GM19238 (cell line): ENCODE data around the gene DHX35.

Experiments used
- DNase-seq: peaks from one replicate; pipeline ENCODE4 v3.0.0; 2011; ENCODE audit warnings: low spot score; ENCODE audit not compliant: insufficient read length

Gene DHX35

GRCh38 chr20:39057143-39057542 is 95.0 kb downstream of the DHX35 start:
- DNase-seq = no peak

DNA sequence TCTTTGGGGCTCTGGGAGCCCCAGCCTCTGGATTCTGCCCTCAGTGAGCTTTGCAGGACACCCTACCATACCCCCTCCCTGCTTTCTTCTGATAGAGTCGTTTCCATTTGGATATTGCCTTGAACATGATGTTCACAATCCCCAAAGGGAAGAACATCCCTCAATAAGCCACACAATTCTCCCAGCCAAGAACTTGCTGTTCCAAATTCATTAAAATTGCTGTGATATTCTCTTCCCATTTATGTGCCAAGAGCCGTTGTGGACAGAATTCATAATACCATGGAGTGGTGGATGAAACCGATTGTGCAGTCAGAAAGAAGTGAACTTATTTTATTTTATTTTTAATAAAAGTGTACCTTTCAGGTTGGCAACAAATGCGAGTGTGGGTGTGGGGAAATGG is 95.8 kb downstream of the DHX35 start:
- DNase-seq = no peak

DNA sequence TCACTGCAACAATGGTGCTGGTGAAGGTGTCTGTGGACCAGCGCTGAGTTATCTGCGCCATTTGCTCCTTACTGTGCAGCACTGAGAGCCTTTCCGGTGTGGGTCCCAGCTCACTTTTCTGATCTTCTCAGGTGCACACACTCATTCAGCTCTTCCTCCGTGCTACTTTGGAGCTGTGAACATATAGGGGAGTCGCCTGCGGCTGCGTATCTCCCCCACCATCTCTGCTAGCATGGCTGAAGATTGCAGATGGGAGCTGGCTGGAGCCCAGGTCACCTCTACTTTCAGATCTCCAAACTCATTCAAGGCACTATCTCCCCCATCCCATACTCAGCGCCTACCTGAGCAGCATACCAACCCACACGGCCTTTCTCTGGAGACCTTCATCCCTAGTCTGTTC is 96.9 kb downstream of the DHX35 start:
- DNase-seq = no peak

- no peak for DNase-seq
These were observed 104.5 kb downstream of the DHX35 start for GRCh38 chr20:39066471-39067242.

DNA sequence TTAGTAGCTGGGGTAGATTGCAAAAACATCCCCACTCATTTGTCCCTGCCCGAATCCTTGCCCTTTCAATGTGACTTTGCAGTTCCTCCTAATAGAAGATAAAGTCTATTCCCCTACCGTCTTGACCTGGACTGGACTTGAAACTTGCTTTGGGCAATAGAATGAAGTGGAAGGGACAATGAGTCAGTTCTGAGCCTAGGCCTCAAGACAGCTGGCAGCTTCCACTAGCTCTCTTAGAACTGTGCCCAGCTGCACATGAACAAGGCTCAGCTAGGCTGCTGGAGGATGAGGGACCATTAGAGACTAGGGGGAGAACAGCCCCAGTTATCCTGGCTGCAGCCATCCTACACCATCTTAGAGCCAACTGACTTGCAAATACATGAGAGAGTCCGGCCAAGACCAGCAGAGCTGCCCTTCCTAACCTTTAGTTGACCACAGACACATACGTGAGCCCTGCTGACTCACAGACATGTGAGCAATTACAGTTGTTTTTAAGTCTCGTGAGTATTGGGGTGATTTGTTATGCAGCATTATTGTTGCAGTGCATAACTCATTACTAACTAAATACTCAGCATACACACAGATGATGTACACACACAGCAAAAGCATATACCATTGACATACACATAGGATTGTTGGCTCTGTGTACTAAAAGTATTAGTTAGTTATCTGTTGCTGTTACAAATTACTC is 105.5 kb downstream of the DHX35 start:
- no peak for DNase-seq

DNA sequence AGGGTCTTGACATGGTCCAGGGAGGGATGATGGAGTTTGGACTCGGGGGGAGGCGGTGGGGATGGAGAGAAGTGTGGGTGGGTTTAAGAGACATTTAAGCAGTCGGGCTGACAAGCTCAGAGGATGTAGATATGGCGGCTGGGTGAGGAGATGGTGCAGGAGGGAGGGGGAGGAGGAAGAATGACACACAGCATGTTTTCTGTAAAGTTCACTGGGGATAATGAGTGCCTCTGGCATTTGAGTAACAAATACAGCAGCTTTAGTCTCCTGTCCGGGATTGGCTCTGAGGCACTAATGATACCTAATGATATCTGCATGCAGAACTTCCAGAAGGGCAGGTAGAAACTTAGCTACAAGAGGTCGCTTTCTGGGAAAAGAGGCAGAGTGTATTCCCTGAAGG is 107.8 kb downstream of the DHX35 start:
- no peak for DNase-seq

DNA sequence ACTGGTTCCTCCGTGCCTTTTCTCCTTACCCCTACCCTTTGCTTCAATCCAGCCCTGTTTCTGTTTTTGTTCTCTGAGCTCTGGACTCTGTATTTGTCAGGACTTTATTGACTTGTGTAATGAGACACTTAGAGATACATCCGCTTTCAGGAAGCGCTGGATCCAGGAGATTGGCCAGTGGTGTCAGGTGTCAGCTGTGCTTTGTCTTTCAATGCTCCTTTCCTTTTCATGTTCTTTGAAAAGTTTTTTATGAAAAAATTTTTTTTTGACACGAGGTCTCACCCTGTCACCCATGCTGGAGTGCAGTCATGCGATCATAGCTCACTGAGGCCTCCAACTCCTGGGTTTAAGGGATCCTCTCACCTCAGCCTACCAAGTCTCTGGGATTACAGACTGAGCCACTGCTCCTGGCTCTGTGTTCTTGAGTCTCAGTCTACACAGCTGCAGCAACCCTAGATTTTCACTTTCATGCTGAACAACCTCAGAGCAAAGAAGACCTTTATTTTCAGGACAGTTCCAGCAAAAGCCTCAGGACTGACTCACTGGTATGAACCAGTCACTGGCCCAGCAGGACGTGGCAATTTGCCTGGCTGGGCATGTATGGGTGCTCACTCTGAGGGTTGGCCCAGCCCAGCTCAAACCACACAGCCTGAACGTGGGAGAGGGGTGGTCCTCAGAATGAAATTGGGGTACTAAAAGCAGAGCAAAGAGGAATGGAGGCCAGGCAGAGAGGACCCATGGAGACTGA is 108.5 kb downstream of the DHX35 start:
- no peak for DNase-seq

GRCh38 chr20:39072132-39072531 is 110.0 kb downstream of the DHX35 start:
- DNase-seq = no peak

DNA sequence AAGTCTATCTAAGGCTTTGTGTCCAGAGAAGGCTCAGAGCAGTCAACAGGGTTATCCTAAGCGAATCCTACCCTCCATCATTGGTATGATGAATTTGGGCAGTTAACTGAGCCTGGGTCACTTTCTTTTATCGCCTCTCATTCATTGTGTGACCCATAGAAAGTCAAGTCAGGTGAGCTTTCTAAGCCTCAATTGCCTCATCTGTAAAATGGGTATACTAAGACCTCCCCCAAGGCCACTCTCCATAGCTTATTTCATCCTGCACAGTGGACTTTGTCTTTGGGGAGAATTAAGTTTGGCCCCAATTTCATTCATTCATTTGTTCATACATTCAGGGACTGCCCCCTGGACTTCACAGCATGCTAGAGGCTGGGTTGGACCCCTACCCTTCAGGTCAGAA is 110.5 kb downstream of the DHX35 start:
- no peak for DNase-seq

DNA sequence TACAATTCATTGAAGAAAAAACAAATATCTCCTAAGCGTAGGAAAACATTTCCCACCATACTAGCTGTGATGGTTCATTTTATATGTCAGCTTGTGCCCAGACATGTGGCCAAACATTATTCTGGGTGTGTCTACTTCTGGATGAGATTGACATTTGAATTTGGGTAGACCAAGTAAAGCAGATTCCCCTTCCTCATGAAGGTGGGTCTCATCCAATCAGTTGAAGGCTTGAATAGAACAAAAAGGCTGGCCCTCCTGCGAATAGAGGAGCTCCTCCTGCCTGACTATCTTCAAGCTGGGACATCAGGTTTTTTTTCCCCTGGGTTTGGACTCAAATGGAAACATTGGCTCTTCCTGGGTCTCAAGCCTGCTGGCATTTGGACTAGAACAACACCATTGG is 113.6 kb downstream of the DHX35 start:
- DNase-seq = no peak

DNA sequence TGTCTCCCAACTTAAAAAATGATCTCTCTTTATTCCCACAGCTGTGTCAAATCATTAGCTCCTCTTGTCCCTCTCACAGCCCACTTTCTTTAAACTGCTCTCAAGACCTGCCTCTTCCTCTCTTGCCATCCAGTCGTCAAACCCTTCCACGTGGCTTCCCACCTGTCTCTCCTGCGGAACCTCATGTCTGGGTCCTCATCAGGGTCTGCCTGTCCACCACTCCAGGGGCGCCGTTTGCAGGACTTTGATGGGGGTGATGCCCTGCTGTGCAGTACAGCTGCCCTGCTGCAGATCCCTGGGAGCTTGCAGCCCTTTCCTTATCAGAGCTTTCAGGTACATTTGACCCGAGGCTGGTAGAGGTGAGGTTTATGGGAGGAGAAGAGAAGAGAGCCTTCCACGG is 114.8 kb downstream of the DHX35 start:
- DNase-seq = no peak

DNA sequence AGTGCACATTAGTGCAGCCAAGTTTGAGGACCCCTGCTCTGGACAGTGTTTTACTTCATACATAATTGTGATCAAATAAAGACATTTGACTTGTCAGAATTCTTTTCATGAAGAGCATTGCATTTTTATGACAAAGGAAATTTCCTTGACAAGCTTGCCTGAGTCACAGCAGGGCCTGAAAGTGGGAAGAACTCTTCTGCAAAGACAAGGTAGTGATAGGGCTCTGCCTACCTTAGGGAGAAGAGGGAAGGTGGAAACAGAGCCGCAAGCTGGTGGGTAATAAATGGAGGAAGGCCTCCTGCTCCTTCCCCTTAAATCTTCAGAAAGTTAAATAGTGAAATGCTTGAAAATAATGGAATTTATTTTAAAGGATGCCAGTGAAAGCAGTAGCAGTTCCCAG is 118.2 kb downstream of the DHX35 start:
- no peak for DNase-seq

- DNase-seq = peak; percentile 68
These were observed 119.1 kb downstream of the DHX35 start for GRCh38 chr20:39081255-39081654.

DNA sequence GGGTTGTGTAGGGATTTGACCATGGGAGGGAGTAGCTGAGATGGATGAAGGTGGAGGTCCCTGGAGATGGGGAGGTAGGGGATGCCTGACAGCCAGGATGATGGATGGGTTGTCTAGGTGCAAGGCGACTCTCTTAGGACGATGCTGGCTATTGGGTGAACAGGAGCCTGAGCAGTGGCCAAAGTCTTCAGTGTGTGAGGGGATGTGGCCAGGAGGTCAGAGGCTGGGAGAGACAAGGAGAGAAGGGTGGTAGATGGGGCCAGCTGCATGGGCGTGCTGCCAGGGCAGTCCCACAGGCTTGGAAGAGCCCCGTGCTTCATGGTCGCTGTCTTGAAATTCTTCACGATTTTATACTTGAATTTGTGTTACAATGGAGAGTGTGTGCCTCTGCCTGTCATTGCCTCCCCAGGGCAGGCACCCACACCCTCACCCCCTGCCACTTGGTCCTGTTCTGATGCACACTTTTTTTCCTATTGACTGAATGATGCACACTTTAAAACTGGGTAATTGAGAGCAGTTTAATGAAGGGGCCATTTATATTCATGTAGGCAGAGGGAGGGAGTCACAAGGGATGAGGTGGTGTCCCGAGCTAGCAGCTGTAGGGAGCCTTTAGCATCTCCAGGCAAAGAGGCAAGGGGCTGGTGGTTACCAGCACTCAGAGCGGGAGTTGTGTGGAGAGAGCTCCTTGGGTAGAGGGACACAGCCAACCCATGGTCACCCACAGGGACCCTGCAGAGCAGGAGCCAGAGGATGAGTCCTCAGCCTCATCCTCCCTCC is 120.7 kb downstream of the DHX35 start:
- DNase-seq = no peak

GRCh38 chr20:39083761-39084160 is 121.6 kb downstream of the DHX35 start:
- DNase-seq = no peak

DNA sequence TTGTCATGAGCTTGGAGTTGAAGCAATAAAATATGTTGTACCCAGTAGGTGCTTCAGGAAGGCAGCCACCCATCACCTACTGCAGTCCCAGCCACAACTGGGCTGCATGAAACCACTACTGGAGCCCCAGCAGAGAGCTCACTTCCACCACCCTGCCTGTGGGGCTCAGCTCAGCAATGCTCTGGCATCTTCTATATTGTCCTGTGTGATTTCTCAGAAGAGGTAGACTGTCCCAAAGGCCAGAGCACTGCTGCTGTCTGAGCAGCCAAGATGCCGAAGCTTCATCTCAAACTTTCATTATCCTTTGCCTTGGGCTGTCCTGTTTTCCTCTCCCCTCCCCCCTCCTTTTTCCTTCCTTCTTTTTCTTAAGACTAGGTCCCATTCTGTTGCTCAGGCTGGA is 126.9 kb downstream of the DHX35 start:
- no peak for DNase-seq
